Bronchial epithelial cell (primary cell): ENCODE data around the gene DNAH5. TPM values are rescaled to one million over a fixed set of nuclear protein-coding genes. Genes with fewer than 3 reads are reported as not detected.

Experiments
- DNase-seq: peaks from one replicate; pipeline ENCODE4 v3.0.0-alpha.2; 2010; ENCODE audit warnings: low read depth
- FAIRE-seq: peaks from 2 replicates; lab custom pipeline; 2011; peaks lifted over from hg19 to GRCh38; lab: Jason Lieb, UNC
- H3K27me3 ChIP-seq: 2 replicates; pipeline ENCODE4 v1.5.1; 2011; ENCODE audit warnings: low read length; ENCODE audit not compliant: control insufficient read depth, insufficient read depth
- H3K36me3 ChIP-seq: 2 replicates; pipeline ENCODE4 v1.5.1; 2011; ENCODE audit warnings: low read length; ENCODE audit not compliant: control insufficient read depth, insufficient read depth
- H3K4me3 ChIP-seq: 2 replicates; pipeline ENCODE4 v1.5.1; 2011; ENCODE audit warnings: mild to moderate bottlenecking, low read depth, low read length, control low read depth
- total RNA-seq: library from RNA; depleted of rRNA; stranded (reverse); fragments of >200 nt; gene quantifications from 2 replicates; pipeline ENCODE4 v1.2.1, GENCODE V29; 2014
- TF ChIP-seq, protein P1 (sequence below): IDR thresholded peaks from 2 replicates; pipeline ENCODE4 v1.5.1; 2011; ENCODE audit warnings: mild to moderate bottlenecking, moderate library complexity, low read length, control low read depth, inconsistent platforms; ENCODE audit not compliant: insufficient read depth, severe bottlenecking

DNAH5 gene
- total RNA-seq, 1 donor from 2014 or later: under 0.01 TPM

DNA sequence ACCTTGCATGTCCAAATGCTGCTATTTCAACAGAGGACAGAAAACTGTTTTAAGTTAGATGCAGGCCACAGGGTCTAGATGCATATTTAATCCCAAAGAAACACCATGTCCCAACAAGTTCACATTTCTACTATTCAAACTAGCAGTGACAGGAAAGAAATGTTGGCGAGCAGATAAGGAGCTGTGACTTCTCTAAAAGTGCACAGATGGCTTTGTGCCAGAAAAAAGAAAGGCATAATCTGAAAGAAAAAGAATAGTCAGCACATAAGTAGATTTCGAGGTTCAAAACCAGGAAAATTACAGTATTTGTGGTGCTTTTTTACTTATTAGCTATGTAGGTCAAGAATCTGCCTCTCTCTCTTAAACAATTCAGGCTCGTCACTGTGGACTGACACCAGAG is 178.3 kb downstream of the DNAH5 start:
- no peaks in the 10 kb centered on the region for H3K36me3 ChIP-seq
- TF ChIP-seq, protein P1, sequence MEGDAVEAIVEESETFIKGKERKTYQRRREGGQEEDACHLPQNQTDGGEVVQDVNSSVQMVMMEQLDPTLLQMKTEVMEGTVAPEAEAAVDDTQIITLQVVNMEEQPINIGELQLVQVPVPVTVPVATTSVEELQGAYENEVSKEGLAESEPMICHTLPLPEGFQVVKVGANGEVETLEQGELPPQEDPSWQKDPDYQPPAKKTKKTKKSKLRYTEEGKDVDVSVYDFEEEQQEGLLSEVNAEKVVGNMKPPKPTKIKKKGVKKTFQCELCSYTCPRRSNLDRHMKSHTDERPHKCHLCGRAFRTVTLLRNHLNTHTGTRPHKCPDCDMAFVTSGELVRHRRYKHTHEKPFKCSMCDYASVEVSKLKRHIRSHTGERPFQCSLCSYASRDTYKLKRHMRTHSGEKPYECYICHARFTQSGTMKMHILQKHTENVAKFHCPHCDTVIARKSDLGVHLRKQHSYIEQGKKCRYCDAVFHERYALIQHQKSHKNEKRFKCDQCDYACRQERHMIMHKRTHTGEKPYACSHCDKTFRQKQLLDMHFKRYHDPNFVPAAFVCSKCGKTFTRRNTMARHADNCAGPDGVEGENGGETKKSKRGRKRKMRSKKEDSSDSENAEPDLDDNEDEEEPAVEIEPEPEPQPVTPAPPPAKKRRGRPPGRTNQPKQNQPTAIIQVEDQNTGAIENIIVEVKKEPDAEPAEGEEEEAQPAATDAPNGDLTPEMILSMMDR: no peak
- peak; percentile 3 for DNase-seq
- no peak overlapping the region for H3K4me3 ChIP-seq
- no peaks in the 10 kb centered on the region for H3K27me3 ChIP-seq
- FAIRE-seq: peak; percentile 70

DNA sequence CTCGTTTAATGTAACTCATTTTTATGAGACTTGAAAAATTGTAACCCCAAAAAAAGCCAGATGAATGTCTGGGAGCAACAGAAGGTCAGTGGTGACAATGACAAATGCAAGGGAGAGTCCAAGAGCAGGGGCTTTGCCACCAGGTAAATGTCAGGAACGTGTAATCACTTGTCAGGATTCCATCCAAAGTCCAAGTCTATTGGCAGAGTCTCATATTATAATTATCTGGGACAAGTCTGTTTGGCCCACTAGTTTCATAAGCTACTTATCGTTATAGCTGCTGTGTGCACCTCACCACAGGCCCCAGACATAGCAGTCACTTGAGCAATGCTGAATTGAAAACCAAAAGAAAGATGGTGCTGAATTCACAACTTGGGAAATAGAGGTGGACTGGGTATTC is 180.8 kb downstream of the DNAH5 start:
- TF ChIP-seq, protein P1: no peak
- Histone ChIP-seq H3K36me3 (no peaks in the 10 kb centered on the region), H3K4me3 (no peak overlapping the region), H3K27me3 (no peaks in the 10 kb centered on the region)
- DNase-seq: no peak
- FAIRE-seq: no peak

DNA sequence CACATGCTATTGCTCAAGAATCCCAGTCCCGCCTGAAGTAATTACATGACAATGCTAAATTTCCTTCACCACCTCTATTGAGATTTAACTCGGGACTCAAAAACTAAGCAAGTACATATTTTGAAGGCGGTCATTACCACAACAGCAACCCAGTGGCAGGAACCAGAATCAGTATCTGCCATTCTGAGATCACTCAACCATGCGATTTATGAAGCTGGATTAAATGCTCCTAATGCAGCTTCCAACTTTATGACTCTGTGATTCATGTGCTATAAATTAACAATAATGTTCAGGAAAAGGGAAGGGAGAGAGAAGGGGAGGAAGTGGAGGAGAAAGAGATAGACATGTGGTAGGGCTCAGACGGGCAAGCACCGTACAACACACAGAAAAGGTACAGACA is 194.7 kb downstream of the DNAH5 start:
- Histone ChIP-seq H3K4me3 (no peak overlapping the region), H3K36me3 (no peaks in the 10 kb centered on the region), H3K27me3 (no peaks in the 10 kb centered on the region)
- FAIRE-seq (no peak), DNase-seq (no peak)
- TF ChIP-seq, protein P1: no peak

- Histone ChIP-seq H3K36me3 (no peaks in the 10 kb centered on the region), H3K4me3 (no peak overlapping the region), H3K27me3 (no peaks in the 10 kb centered on the region)
- FAIRE-seq (no peak), DNase-seq (peak; percentile 36)
- TF ChIP-seq, protein P1: no peak
These were observed 198.5 kb downstream of the DNAH5 start for GRCh38 chr5:13746026-13746425.

DNA sequence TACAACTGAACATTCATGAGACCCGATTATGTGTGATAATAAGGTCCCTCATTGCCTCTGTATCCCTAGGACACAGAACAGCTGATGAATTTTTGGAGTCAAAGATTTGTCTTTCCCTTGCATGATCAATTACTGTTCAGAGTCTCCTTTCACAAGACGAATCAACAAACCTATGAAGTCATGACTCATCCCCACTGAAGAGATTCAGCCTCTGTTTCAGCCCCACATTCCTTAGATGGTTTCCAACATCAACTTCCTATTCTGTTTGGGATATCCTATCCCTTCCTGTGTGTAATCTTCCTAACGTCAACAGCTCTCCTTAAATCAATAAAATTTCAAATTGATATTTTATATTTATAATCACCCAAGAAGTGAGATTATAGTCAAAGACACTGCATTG is 199.0 kb downstream of the DNAH5 start:
- Histone ChIP-seq H3K4me3 (no peak overlapping the region), H3K36me3 (no peaks in the 10 kb centered on the region), H3K27me3 (no peaks in the 10 kb centered on the region)
- TF ChIP-seq, protein P1: no peak
- peak; percentile 84 for DNase-seq
- FAIRE-seq: no peak

DNA sequence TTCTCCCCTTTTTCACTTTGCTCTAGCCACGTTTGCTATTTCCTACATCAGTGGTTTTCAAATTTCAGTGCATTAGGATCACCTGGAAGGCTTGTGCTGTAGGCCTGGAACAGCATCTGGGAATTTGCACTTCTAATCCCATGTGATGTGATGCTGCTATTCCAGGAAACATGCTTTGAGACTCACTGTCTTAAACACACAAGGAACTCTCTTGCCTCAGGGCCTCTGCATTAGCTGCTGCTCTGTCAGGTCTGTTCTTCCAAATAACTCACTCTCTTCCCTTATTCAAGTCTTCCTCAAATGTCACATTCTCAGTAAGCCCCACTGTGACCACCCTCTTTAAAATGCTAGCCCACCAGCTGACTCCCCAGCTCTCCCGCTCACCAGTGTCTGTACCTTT is 204.0 kb downstream of the DNAH5 start:
- TF ChIP-seq, protein P1: no peak
- Histone ChIP-seq H3K36me3 (no peaks in the 10 kb centered on the region), H3K4me3 (no peak overlapping the region), H3K27me3 (no peaks in the 10 kb centered on the region)
- FAIRE-seq (no peak), DNase-seq (peak; percentile 40)
